ENCODE data around the gene UBR3.
"Not testable (repeated sequence)": the region's sequence is repeated elsewhere in the genome, so short reads cannot be mapped to it uniquely, and the experiment has no call there.

The UBR3 gene

DNA sequence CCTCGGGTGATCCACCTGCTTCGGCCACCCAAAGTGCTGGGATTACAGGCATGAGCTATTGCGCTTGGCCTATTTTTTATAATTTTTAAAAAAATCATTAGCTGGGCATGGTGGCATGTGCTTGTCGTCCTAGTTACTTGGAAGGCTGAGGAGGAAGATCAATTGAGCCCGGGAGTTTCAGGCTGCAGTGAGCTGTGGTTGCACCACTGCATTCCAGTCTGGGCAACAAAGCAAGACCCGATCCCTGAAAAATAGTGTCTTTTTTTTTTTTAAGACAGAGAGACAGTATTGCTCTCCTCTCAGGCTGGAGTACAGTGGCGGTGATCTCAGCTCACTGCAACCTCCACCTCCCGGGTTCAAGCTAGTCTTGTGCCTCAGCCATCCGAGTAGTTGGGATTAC, 23.8 kb upstream of the UBR3 start:
- TF ChIP-seq, protein P1, sequence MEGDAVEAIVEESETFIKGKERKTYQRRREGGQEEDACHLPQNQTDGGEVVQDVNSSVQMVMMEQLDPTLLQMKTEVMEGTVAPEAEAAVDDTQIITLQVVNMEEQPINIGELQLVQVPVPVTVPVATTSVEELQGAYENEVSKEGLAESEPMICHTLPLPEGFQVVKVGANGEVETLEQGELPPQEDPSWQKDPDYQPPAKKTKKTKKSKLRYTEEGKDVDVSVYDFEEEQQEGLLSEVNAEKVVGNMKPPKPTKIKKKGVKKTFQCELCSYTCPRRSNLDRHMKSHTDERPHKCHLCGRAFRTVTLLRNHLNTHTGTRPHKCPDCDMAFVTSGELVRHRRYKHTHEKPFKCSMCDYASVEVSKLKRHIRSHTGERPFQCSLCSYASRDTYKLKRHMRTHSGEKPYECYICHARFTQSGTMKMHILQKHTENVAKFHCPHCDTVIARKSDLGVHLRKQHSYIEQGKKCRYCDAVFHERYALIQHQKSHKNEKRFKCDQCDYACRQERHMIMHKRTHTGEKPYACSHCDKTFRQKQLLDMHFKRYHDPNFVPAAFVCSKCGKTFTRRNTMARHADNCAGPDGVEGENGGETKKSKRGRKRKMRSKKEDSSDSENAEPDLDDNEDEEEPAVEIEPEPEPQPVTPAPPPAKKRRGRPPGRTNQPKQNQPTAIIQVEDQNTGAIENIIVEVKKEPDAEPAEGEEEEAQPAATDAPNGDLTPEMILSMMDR (IDR thresholded peaks at IDR 0.05; ENCODE audit: unreplicated experiment in 3 of 3) = no peak
- H3K27ac Mint-ChIP-seq = no peak overlapping the region
- H3K27me3 Mint-ChIP-seq (ENCODE audit: low read depth) = no peaks in the 10 kb centered on the region
- peaks cover 46% of the 10 kb centered on the region for H3K36me3 Mint-ChIP-seq (ENCODE audit: low read depth)
- no peaks in the 10 kb centered on the region for H3K9me3 Mint-ChIP-seq
- peaks cover 18% of the 10 kb centered on the region for H3K4me1 Mint-ChIP-seq
- H3K4me3 Mint-ChIP-seq = no peak overlapping the region

DNA sequence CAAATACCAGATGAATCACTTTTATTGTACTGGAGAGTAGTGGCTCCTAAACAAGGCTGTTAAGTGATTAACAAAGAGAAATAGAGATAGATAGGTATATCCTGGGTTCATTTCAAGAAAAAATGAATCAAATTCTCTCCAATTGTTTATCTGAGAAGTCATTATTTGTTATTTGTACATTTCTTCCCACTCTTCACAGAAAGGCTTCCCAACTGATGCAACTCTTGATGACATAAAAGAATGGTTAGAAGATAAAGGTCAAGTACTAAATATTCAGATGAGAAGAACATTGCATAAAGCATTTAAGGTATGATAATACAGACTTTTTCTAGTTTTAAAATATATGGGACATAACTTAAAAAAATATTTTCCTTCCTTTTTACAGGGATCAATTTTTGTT, 20.7 kb upstream of the UBR3 start:
- H3K36me3 Mint-ChIP-seq (ENCODE audit: low read depth) = peaks cover 68% of the 10 kb centered on the region
- peaks cover 5% of the 10 kb centered on the region for H3K4me1 Mint-ChIP-seq
- H3K27ac Mint-ChIP-seq = no peak overlapping the region
- H3K27me3 Mint-ChIP-seq (ENCODE audit: low read depth) = no peaks in the 10 kb centered on the region
- no peak overlapping the region for H3K4me3 Mint-ChIP-seq
- TF ChIP-seq, protein P1 (IDR thresholded peaks at IDR 0.05; ENCODE audit: unreplicated experiment in 3 of 3) = no peak
- H3K9me3 Mint-ChIP-seq = no peaks in the 10 kb centered on the region

DNA sequence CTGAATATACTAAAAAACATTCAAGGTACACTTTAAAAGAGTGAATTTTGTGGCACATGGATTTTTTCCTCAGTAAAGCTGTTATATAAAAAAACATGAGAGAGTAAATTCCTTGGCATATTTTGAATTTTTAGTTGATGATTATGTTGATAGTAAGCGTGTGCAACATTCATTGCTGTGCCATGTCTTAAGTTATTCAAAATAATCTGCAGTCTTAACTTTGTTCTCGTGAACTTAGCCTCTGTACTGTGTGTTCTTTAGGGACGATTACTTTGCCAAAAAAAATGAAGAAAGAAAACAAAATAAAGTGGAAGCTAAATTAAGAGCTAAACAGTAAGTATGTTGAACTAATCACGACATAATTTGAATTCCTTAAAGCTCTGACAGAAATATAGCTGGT, 19.0 kb upstream of the UBR3 start:
- Mint-ChIP-seq H3K27me3 (ENCODE audit: low read depth) (no peaks in the 10 kb centered on the region), H3K4me3 (no peak overlapping the region), H3K27ac (no peak overlapping the region), H3K4me1 (no peaks in the 10 kb centered on the region), H3K9me3 (no peaks in the 10 kb centered on the region), H3K36me3 (ENCODE audit: low read depth) (peaks cover 67% of the 10 kb centered on the region)
- TF ChIP-seq, protein P1 (IDR thresholded peaks at IDR 0.05; ENCODE audit: unreplicated experiment in 3 of 3) = no peak

DNA sequence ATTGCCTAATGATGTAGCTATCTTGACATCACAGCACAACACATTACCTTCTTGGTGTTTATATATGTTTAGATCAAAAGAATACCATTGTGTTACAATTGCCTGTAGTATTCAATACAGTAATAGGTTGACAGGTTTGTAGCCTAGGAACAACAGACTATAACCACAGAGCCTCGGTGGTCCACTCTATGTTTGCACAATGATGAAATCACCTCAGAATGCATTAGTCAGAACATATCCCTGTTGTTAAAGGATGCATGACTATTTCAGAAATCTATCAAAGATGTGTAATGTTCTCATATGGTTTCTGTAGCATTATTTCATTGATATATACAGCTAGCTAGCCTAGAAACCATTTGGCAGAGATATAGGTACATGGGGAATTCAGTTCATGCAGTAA, 11.4 kb upstream of the UBR3 start:
- H3K4me3 Mint-ChIP-seq = no peak overlapping the region
- H3K4me1 Mint-ChIP-seq = peaks cover 7% of the 10 kb centered on the region
- H3K36me3 Mint-ChIP-seq (ENCODE audit: low read depth) = peaks cover 78% of the 10 kb centered on the region
- TF ChIP-seq, protein P1 (IDR thresholded peaks at IDR 0.05; ENCODE audit: unreplicated experiment in 3 of 3) = no peak
- no peaks in the 10 kb centered on the region for H3K27me3 Mint-ChIP-seq (ENCODE audit: low read depth)
- H3K9me3 Mint-ChIP-seq = peaks cover 6% of the 10 kb centered on the region
- H3K27ac Mint-ChIP-seq = no peak overlapping the region

DNA sequence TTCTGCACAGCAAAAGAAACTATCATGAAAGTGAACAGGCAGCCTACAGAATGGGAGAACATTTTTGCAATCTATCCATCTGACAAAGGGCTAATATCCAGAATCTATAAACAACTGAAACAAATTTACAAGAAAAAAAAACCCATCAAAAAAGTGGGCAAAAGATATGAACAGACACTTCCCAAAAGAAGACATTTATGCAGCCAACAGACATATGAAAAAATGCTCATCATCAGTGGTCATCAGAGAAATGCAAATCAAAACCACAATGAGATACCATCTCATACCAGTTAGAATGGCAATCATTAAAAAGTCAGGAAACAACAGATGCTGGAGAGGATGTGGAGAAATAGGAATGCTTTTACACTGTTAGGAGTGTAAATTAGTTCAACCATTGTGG, 10.3 kb upstream of the UBR3 start:
- H3K27me3 Mint-ChIP-seq (ENCODE audit: low read depth); H3K9me3 Mint-ChIP-seq; H3K4me3 Mint-ChIP-seq; H3K27ac Mint-ChIP-seq: not testable (repeated sequence)
- H3K36me3 Mint-ChIP-seq (ENCODE audit: low read depth) = peaks cover 76% of the 10 kb centered on the region
- peaks cover 12% of the 10 kb centered on the region for H3K4me1 Mint-ChIP-seq

DNA sequence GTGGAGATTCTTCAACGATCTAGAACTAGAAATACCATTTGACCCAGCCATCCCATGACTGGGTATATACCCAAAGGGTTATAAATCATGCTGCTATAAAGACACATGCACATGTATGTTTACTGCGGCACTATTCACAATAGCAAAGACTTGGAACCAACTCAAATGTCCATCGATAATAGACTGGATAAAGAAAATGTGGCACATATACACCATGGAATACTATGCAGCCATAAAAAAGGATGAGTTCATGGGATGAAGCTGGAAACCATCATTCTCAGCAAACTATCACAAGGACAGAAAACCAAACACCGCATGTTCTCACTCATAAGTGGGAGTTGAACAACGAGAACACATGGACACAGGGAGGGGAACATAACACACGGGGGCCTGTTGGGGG, 9.9 kb upstream of the UBR3 start:
- H3K27ac Mint-ChIP-seq; H3K4me3 Mint-ChIP-seq; H3K9me3 Mint-ChIP-seq; H3K27me3 Mint-ChIP-seq (ENCODE audit: low read depth): not testable (repeated sequence)
- Mint-ChIP-seq H3K36me3 (ENCODE audit: low read depth) (peaks cover 72% of the 10 kb centered on the region), H3K4me1 (peaks cover 16% of the 10 kb centered on the region)

DNA sequence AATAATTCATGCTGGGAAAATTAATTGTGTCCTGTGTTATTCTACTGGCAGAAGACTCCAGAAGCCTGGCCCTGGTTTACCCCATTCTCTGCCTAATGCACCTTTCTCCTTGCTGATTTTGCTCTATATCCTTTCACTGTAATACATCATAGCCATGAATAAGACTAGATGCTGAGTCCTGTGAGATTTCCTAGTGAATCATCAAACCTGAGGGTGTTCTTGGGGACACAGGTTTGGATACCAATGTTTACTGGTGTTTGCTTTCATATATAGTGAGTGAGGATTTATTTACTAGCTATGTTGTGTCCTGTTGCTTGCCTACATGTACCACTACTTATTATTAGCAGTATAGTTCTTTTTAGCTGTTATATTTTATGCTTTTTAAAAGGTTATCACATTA, 9.0 kb upstream of the UBR3 start:
- Mint-ChIP-seq H3K27ac (no peak overlapping the region), H3K27me3 (ENCODE audit: low read depth) (no peaks in the 10 kb centered on the region), H3K4me1 (peaks cover 25% of the 10 kb centered on the region), H3K9me3 (peaks cover 6% of the 10 kb centered on the region), H3K4me3 (no peak overlapping the region), H3K36me3 (ENCODE audit: low read depth) (peaks cover 65% of the 10 kb centered on the region)
- TF ChIP-seq, protein P1 (IDR thresholded peaks at IDR 0.05; ENCODE audit: unreplicated experiment in 3 of 3) = no peak
